ENCODE data around the gene PPP1R9A.

PPP1R9A gene

GRCh38 chr7:95102662-95103061, 195.3 kb downstream of the PPP1R9A start:
- no peak for DNase-seq

GRCh38 chr7:95104739-95105138, 197.3 kb downstream of the PPP1R9A start:
- no peak for DNase-seq

- DNase-seq = no peak
These were observed 198.2 kb downstream of the PPP1R9A start for GRCh38 chr7:95105627-95106026.

- DNase-seq = no peak
These were observed 199.0 kb downstream of the PPP1R9A start for GRCh38 chr7:95106401-95106800.

- no peak for DNase-seq
These were observed 203.3 kb downstream of the PPP1R9A start for GRCh38 chr7:95110707-95111106.

GRCh38 chr7:95113590-95113989, 206.2 kb downstream of the PPP1R9A start:
- DNase-seq = no peak

- DNase-seq = no peak
These were observed 218.8 kb downstream of the PPP1R9A start for GRCh38 chr7:95126053-95126709.

- DNase-seq = no peak
These were observed 225.1 kb downstream of the PPP1R9A start for GRCh38 chr7:95132500-95132899.

- no peak for DNase-seq
These were observed 232.5 kb downstream of the PPP1R9A start for GRCh38 chr7:95139922-95140321.

- no peak for DNase-seq
These were observed 234.4 kb downstream of the PPP1R9A start for GRCh38 chr7:95141755-95142154.

GRCh38 chr7:95144256-95144655, 236.9 kb downstream of the PPP1R9A start:
- no peak for DNase-seq

- no peak for DNase-seq
These were observed 248.6 kb downstream of the PPP1R9A start for GRCh38 chr7:95155965-95156364.

GRCh38 chr7:95157381-95157780, 250.0 kb downstream of the PPP1R9A start:
- DNase-seq = no peak

- no peak for DNase-seq
These were observed 262.3 kb downstream of the PPP1R9A start for GRCh38 chr7:95169678-95170077.

GRCh38 chr7:95172420-95172819, 265.0 kb downstream of the PPP1R9A start:
- DNase-seq = no peak

- DNase-seq = no peak
These were observed 283.1 kb downstream of the PPP1R9A start for GRCh38 chr7:95190515-95190914.

GRCh38 chr7:95191795-95192194, 284.4 kb downstream of the PPP1R9A start:
- no peak for DNase-seq

GRCh38 chr7:95198863-95199262, 291.5 kb downstream of the PPP1R9A start:
- no peak for DNase-seq

GRCh38 chr7:95199779-95200558, 292.6 kb downstream of the PPP1R9A start:
- peak; percentile 53 for DNase-seq

GRCh38 chr7:95200741-95201140, 293.3 kb downstream of the PPP1R9A start:
- DNase-seq = no peak

GRCh38 chr7:95201727-95202126, 294.3 kb downstream of the PPP1R9A start:
- DNase-seq = no peak

- DNase-seq = no peak
These were observed 297.2 kb downstream of the PPP1R9A start for GRCh38 chr7:95204618-95205017.

GRCh38 chr7:95205665-95206225, 298.4 kb downstream of the PPP1R9A start:
- DNase-seq = no peak

- DNase-seq = no peak
These were observed 301.9 kb downstream of the PPP1R9A start for GRCh38 chr7:95209276-95209675.
